WTC11 (cell line): ENCODE measurements around the gene PRKD1. TPM values are rescaled to one million over a fixed set of nuclear protein-coding genes. Genes with fewer than 3 reads are reported as not detected.

ENCODE experiments used
- ATAC-seq: fragments of 200-7000 bp; cut with Tn5 transposase; 2 replicates; pipeline ENCODE4 v1.10.0; 2021; ENCODE audit warnings: mild to moderate bottlenecking, moderate library complexity
- CTCF ChIA-PET: fragments of 300-600 bp; sonication (Branson Sonifier 250); formaldehyde crosslinking; loops from one replicate; lab custom pipeline; 2021; ENCODE audit warnings: antibody characterized with exemption; lab: Charles Lee
- POLR2A ChIA-PET: fragments of 350-600 bp; sonication (Branson Sonifier 250); formaldehyde crosslinking; loops from one replicate; lab custom pipeline; 2021; ENCODE audit warnings: antibody characterized with exemption; lab: Charles Lee
- DNase-seq: peaks from one replicate; pipeline ENCODE4 v3.0.0; 2021; ENCODE audit warnings: low spot score
- H3K27ac Mint-ChIP-seq: 2 replicates; pipeline ENCODE4 v1.8.0; 2021; ENCODE audit warnings: mixed read lengths
- H3K27me3 Mint-ChIP-seq: 2 replicates; pipeline ENCODE4 v1.8.0; 2021; ENCODE audit warnings: low read depth, mild to moderate bottlenecking, moderate library complexity, mixed read lengths
- H3K36me3 Mint-ChIP-seq: 2 replicates; pipeline ENCODE4 v1.8.0; 2021; ENCODE audit warnings: mixed read lengths
- H3K4me1 Mint-ChIP-seq: 2 replicates; pipeline ENCODE4 v1.8.0; 2022; ENCODE audit warnings: mixed read lengths
- H3K4me3 Mint-ChIP-seq: 2 replicates; pipeline ENCODE4 v1.8.0; 2021; ENCODE audit warnings: mild to moderate bottlenecking, moderate library complexity, mixed read lengths
- H3K9me3 Mint-ChIP-seq: 2 replicates; pipeline ENCODE4 v1.8.0; 2021; ENCODE audit warnings: mixed read lengths
- CBFB ChIP-seq: sonication (generic); formaldehyde crosslinking; IDR thresholded peaks from 2 replicates; pipeline ENCODE4 v1.8.1; 2022; ENCODE audit warnings: mild to moderate bottlenecking, low read depth, missing genetic modification reagents
- EMX1 ChIP-seq: fragments of 250-450 bp; sonication (Bioruptor Pico); IDR thresholded peaks from 2 replicates; pipeline ENCODE4 v1.8.0; 2021; ENCODE audit warnings: mild to moderate bottlenecking
- FOXP1 ChIP-seq: sonication (generic); formaldehyde crosslinking; IDR thresholded peaks from 2 replicates; pipeline ENCODE4 v1.8.0; 2022; ENCODE audit warnings: missing genetic modification reagents, mild to moderate bottlenecking, moderate library complexity, borderline replicate concordance
- HMGA2 ChIP-seq: fragments of 250-450 bp; sonication (Bioruptor Pico); IDR thresholded peaks from 2 replicates; pipeline ENCODE4 v1.4.0; 2021; ENCODE audit warnings: mild to moderate bottlenecking, moderate library complexity
- MYBL2 ChIP-seq: sonication (generic); formaldehyde crosslinking; IDR thresholded peaks from 2 replicates; pipeline ENCODE4 v1.8.1; 2023; ENCODE audit warnings: mild to moderate bottlenecking, moderate library complexity, missing genetic modification reagents
- NFATC4 ChIP-seq: fragments of 250-450 bp; sonication (Bioruptor Pico); IDR thresholded peaks from 2 replicates; pipeline ENCODE4 v1.9.0; 2021; ENCODE audit warnings: mild to moderate bottlenecking
- NR3C1 ChIP-seq: sonication (generic); formaldehyde crosslinking; conservative IDR thresholded peaks from 2 replicates; pipeline ENCODE4 v1.8.1; 2023; ENCODE audit warnings: low read depth, mild to moderate bottlenecking, missing genetic modification reagents
- RORB ChIP-seq: fragments of 250-450 bp; sonication (Bioruptor Pico); IDR thresholded peaks from 2 replicates; pipeline ENCODE4 v1.9.0; 2021; ENCODE audit warnings: mild to moderate bottlenecking
- TCF7 ChIP-seq: sonication (generic); formaldehyde crosslinking; IDR thresholded peaks from 2 replicates; pipeline ENCODE4 v1.8.0; 2022; ENCODE audit warnings: mild to moderate bottlenecking, low read depth, missing genetic modification reagents, moderate library complexity
- ZNF121 ChIP-seq: sonication (generic); formaldehyde crosslinking; IDR thresholded peaks from 2 replicates; pipeline ENCODE4 v1.8.0; 2023; ENCODE audit warnings: missing genetic modification reagents
- ZNF138 ChIP-seq: sonication (generic); formaldehyde crosslinking; conservative IDR thresholded peaks from 2 replicates; pipeline ENCODE4 v1.8.1; 2022; ENCODE audit warnings: mild to moderate bottlenecking, moderate library complexity, missing genetic modification reagents
- ZNF263 ChIP-seq: sonication (generic); formaldehyde crosslinking; IDR thresholded peaks from 2 replicates; pipeline ENCODE4 v1.8.1; 2022; ENCODE audit warnings: low read depth, mild to moderate bottlenecking, moderate library complexity, missing genetic modification reagents
- ZNF396 ChIP-seq: fragments of 250-450 bp; sonication (Bioruptor Pico); IDR thresholded peaks from 2 replicates; pipeline ENCODE4 v1.8.0; 2021; ENCODE audit warnings: mild to moderate bottlenecking, moderate library complexity, borderline replicate concordance
- total RNA-seq: library from RNA; stranded (reverse); gene quantifications from 3 replicates; pipeline ENCODE4 v1.2.3, GENCODE V29; 2021
- TF ChIP-seq, protein P1 (sequence below): sonication (generic); formaldehyde crosslinking; IDR thresholded peaks from 2 replicates; pipeline ENCODE4 v1.8.0; 2022; ENCODE audit warnings: mild to moderate bottlenecking, missing genetic modification reagents
- TF ChIP-seq, protein P2 (sequence below): fragments of 200-600 bp; IDR thresholded peaks from 2 replicates; pipeline ENCODE4 v1.8.0; 2022; ENCODE audit warnings: antibody characterized with exemption
- TF ChIP-seq, protein P3 (sequence below): fragments of 250-450 bp; sonication (Bioruptor Pico); IDR thresholded peaks from 2 replicates; pipeline ENCODE4 v2.1.2; 2022; ENCODE audit warnings: mild to moderate bottlenecking, moderate library complexity
- TF ChIP-seq, protein P4 (sequence below): sonication (generic); formaldehyde crosslinking; IDR thresholded peaks from 2 replicates; pipeline ENCODE4 v1.8.1; 2023; ENCODE audit warnings: mild to moderate bottlenecking, missing genetic modification reagents, moderate library complexity
- TF ChIP-seq, protein P5 (sequence below): fragments of 250-450 bp; sonication (Bioruptor Pico); conservative IDR thresholded peaks from 2 replicates; pipeline ENCODE4 v1.9.0; 2021; ENCODE audit warnings: mild to moderate bottlenecking

The PRKD1 gene
- total RNA-seq, 1 experiment from 2014 or later: 7.6 TPM

DNA sequence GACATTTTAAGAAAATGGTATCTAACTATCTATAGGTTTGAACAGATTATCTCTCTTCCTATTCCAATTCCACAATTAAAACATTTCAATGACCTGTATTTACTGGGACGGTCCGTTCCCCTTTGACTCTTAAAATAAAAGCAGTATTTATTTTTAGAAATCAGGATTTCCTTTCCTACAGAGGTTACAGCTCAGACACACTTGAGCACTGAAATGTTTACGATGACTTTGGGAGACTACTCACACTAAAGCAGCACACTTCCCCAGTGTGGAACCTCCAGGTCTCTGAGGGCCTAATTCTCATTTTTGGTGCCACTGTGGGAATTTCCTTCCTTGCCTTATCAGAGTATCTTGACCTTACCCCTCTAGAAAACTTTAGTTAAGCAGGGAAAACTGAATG lies 181.8 kb downstream of the PRKD1 start:
- POLR2A ChIA-PET: no interaction called here
- Mint-ChIP-seq H3K4me3 (no peak overlapping the region), H3K4me1 (peaks cover 6% of the 10 kb centered on the region), H3K36me3 (no peaks in the 10 kb centered on the region), H3K27me3 (no peaks in the 10 kb centered on the region), H3K27ac (no peak overlapping the region), H3K9me3 (0 out of 2 replicates have a peak, but pooled peaks cover 1% of the 10 kb centered on the region)
- ATAC-seq (no peak), DNase-seq (no peak)
- CTCF ChIA-PET: no interaction called here
- TF ChIP-seq CBFB (CRISPR knock-in tag) (no peak), FOXP1 (CRISPR knock-in tag) (no peak), ZNF121 (no peak), NR3C1 (CRISPR knock-in tag) (no peak), HMGA2 (CRISPR knock-in tag) (no peak), ZNF138 (CRISPR knock-in tag) (no peak)
- TF ChIP-seq, protein P1, sequence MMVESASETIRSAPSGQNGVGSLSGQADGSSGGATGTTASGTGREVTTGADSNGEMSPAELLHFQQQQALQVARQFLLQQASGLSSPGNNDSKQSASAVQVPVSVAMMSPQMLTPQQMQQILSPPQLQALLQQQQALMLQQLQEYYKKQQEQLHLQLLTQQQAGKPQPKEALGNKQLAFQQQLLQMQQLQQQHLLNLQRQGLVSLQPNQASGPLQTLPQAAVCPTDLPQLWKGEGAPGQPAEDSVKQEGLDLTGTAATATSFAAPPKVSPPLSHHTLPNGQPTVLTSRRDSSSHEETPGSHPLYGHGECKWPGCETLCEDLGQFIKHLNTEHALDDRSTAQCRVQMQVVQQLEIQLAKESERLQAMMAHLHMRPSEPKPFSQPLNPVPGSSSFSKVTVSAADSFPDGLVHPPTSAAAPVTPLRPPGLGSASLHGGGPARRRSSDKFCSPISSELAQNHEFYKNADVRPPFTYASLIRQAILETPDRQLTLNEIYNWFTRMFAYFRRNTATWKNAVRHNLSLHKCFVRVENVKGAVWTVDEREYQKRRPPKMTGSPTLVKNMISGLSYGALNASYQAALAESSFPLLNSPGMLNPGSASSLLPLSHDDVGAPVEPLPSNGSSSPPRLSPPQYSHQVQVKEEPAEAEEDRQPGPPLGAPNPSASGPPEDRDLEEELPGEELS (CRISPR knock-in tag): no peak
- TF ChIP-seq, protein P2, sequence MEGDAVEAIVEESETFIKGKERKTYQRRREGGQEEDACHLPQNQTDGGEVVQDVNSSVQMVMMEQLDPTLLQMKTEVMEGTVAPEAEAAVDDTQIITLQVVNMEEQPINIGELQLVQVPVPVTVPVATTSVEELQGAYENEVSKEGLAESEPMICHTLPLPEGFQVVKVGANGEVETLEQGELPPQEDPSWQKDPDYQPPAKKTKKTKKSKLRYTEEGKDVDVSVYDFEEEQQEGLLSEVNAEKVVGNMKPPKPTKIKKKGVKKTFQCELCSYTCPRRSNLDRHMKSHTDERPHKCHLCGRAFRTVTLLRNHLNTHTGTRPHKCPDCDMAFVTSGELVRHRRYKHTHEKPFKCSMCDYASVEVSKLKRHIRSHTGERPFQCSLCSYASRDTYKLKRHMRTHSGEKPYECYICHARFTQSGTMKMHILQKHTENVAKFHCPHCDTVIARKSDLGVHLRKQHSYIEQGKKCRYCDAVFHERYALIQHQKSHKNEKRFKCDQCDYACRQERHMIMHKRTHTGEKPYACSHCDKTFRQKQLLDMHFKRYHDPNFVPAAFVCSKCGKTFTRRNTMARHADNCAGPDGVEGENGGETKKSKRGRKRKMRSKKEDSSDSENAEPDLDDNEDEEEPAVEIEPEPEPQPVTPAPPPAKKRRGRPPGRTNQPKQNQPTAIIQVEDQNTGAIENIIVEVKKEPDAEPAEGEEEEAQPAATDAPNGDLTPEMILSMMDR: no peak

DNA sequence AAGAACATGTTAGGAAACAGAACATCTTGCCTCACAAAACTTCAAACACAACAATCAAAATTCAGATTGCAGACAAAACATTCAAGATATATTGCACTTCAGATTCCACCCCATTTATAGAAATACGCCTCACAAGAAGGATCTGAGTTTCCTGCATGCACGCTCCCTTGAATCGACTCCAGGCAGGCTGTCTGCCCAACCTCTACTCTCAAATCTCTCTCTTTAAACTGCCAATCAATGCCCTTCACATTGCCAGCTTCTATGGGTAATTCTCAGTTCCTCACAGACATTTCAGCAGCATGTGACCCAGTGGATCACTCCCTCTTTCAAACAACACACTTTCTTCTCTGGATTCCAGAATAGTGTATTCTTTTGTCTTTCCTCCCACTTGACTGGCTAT lies 184.1 kb downstream of the PRKD1 start:
- ChIA-PET CTCF (no interaction called here), POLR2A (no interaction called here)
- DNase-seq: no peak
- H3K9me3 Mint-ChIP-seq: no peaks in the 10 kb centered on the region
- ATAC-seq: no peak
- H3K4me3 Mint-ChIP-seq: no peak overlapping the region
- peaks cover 15% of the 10 kb centered on the region for H3K4me1 Mint-ChIP-seq
- H3K27me3 Mint-ChIP-seq: no peaks in the 10 kb centered on the region
- H3K36me3 Mint-ChIP-seq: no peaks in the 10 kb centered on the region
- TF ChIP-seq RORB (CRISPR knock-in tag) (no peak), TCF7 (CRISPR knock-in tag) (no peak), NFATC4 (CRISPR knock-in tag) (no peak)
- TF ChIP-seq, protein P3, sequence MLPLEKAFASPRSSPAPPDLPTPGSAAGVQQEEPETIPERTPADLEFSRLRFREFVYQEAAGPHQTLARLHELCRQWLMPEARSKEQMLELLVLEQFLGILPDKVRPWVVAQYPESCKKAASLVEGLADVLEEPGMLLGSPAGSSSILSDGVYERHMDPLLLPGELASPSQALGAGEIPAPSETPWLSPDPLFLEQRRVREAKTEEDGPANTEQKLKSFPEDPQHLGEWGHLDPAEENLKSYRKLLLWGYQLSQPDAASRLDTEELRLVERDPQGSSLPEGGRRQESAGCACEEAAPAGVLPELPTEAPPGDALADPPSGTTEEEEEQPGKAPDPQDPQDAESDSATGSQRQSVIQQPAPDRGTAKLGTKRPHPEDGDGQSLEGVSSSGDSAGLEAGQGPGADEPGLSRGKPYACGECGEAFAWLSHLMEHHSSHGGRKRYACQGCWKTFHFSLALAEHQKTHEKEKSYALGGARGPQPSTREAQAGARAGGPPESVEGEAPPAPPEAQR (CRISPR knock-in tag): no peak
- TF ChIP-seq, protein P4, sequence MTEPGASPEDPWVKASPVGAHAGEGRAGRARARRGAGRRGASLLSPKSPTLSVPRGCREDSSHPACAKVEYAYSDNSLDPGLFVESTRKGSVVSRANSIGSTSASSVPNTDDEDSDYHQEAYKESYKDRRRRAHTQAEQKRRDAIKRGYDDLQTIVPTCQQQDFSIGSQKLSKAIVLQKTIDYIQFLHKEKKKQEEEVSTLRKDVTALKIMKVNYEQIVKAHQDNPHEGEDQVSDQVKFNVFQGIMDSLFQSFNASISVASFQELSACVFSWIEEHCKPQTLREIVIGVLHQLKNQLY: no peak
- TF ChIP-seq, all 79 proteins: peak for 0
- no peak overlapping the region for H3K27ac Mint-ChIP-seq

DNA sequence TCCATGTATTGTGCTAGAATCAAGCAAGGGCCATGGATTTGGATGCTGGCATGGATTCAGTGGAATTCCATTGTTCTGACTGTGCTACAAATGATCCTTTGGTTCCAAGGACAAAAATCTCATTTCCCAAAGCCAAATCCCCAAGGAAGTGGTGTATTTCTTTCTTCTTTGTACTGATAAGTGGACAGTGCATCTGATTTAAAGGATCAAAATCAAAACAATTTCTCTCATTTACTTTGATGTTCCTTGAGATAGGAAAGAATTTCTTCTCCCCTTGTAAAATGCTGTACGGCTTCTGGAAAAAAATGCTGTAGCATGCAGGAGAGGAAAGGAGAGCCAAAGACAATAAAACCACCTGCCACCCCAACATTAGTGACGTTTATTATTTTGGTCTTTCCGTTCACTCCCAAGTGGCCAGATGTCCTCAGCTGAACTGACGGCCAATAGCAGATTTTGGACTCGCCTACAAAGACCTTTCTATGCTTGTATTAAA lies 185.7 kb downstream of the PRKD1 start:
- no peak overlapping the region for H3K27ac Mint-ChIP-seq
- ATAC-seq (no peak), DNase-seq (no peak)
- ChIA-PET POLR2A (no interaction called here), CTCF (no interaction called here)
- peaks cover 27% of the 10 kb centered on the region for H3K4me1 Mint-ChIP-seq
- no peaks in the 10 kb centered on the region for H3K27me3 Mint-ChIP-seq
- no peaks in the 10 kb centered on the region; the same call in 1 of the 2 replicates for H3K9me3 Mint-ChIP-seq
- TF ChIP-seq MYBL2 (CRISPR knock-in tag): no peak
- no peak for TF ChIP-seq ZNF121
- no peak for TF ChIP-seq EMX1 (CRISPR knock-in tag)
- no peak for TF ChIP-seq ZNF138 (CRISPR knock-in tag)
- no peak for TF ChIP-seq ZNF263 (CRISPR knock-in tag)
- TF ChIP-seq, protein P5, sequence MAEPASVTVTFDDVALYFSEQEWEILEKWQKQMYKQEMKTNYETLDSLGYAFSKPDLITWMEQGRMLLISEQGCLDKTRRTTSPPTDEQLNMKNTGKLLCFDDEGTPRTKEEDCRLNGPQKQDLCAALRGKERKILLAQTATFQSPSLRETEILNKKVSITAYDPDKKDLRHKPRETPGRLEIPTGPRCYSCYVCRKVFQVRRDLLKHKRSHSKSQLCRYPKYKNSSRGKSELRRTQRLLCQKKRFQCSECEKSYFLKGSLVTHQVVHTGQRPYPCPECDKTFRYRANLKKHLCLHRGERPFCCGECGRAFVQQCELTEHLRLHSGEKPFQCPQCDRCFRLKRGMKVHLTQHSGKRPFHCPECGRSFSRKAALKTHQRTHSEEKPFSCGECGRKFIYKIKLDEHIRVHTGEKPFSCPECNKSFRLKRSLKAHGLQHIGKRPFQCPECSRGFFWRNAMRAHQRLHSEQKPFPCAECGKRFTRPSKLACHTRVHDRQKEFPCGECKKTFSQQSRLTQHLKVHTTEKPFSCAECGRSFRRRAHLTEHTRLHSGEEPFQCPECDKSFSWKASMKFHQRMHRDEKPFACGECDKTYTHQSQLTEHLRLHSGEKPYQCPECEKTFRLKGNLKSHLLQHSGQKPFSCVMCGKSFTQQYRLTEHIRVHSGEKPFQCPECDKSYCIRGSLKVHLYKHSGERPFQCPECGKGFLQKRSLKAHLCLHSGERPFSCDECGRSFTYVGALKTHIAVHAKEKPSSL: no peak
- TF ChIP-seq ZNF396 (CRISPR knock-in tag): no peak
- no peak overlapping the region for H3K4me3 Mint-ChIP-seq
- H3K36me3 Mint-ChIP-seq: no peaks in the 10 kb centered on the region
